Astrocyte of the spinal cord (primary cell): Measurements from ENCODE around the gene OSBPL3.

Source experiments
- DNase-seq: peaks from one replicate; pipeline ENCODE4 v3.0.0; 2011; ENCODE audit warnings: low read depth, low spot score
- H3K4me3 ChIP-seq: 2 replicates; pipeline ENCODE4 v1.5.1; 2011; ENCODE audit warnings: low read depth, mild to moderate bottlenecking, low read length, moderate library complexity
- CTCF ChIP-seq: IDR thresholded peaks from 2 replicates; pipeline ENCODE4 v1.5.1; 2012; ENCODE audit warnings: low read depth, mild to moderate bottlenecking, low read length, inconsistent platforms
- in situ Hi-C: cut with HindIII; loops from 2 replicates; pipeline ENCODE4 v1.10.0; 2017; ENCODE audit warnings: low sequenced_read_pairs

The OSBPL3 gene

GRCh38 chr7:24825381-24825794 lies 154.6 kb downstream of the OSBPL3 start:
- no peak for TF ChIP-seq CTCF
- DNase-seq = no peak
- in situ Hi-C loops = no loop called here
- no peak overlapping the region for H3K4me3 ChIP-seq

- no peak overlapping the region for H3K4me3 ChIP-seq
- no peak for DNase-seq
- no peak for TF ChIP-seq CTCF
- in situ Hi-C loops = no loop called here
Measured at GRCh38 chr7:24824896-24825295, 155.1 kb downstream of the OSBPL3 start.

- in situ Hi-C loops = no loop called here
- H3K4me3 ChIP-seq = no peak overlapping the region
- TF ChIP-seq CTCF = no peak
- no peak for DNase-seq
Measured at GRCh38 chr7:24824400-24824799, 155.6 kb downstream of the OSBPL3 start.

GRCh38 chr7:24821754-24822054 lies 158.3 kb downstream of the OSBPL3 start:
- DNase-seq = no peak
- in situ Hi-C loops = no loop called here
- H3K4me3 ChIP-seq = no peak overlapping the region
- TF ChIP-seq CTCF = no peak

- peak; percentile 14 for TF ChIP-seq CTCF
- in situ Hi-C loops = no loop called here
- no peak overlapping the region for H3K4me3 ChIP-seq
- peak; percentile 94 for DNase-seq
Measured at GRCh38 chr7:24821045-24821753, 158.8 kb downstream of the OSBPL3 start.

GRCh38 chr7:24820730-24821044 lies 159.3 kb downstream of the OSBPL3 start:
- TF ChIP-seq CTCF = no peak
- H3K4me3 ChIP-seq = no peak overlapping the region
- DNase-seq = no peak
- in situ Hi-C loops = no loop called here
